HG03095 (cell line): Measurements from ENCODE around the gene RAB3C.

ENCODE experiments used
- ATAC-seq: cut with Tn5 transposase; IDR thresholded peaks from one replicate; pipeline ENCODE4 v1.9.1; 2021; ENCODE audit warnings: moderate library complexity; ENCODE audit not compliant: unreplicated experiment

RAB3C gene

GRCh38 chr5:58718269-58718978, 135.5 kb downstream of the RAB3C start:
- ATAC-seq: no peak

- ATAC-seq: no peak
These were observed 139.3 kb downstream of the RAB3C start for GRCh38 chr5:58722160-58722559.

- ATAC-seq: no peak
These were observed 142.1 kb downstream of the RAB3C start for GRCh38 chr5:58724992-58725391.

DNA sequence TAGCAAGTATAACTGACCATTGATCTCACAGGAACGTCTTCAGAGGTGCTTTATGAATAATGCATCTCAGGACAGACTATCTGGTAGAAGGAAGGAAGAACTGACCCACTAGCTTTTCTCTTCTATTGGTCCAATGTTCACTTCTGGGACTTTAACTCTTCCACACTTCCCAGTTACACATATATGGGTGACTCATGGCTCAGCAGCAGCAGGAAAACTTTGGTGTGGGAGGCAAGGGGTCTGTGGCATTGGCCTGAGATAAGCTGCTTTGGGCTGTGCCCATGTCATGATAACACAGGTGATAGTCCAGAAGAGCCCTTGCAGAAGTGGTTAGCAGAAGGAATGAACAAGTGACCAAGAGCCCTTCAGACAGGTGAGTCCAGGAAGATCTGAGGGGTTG, 148.8 kb downstream of the RAB3C start:
- no peak for ATAC-seq

DNA sequence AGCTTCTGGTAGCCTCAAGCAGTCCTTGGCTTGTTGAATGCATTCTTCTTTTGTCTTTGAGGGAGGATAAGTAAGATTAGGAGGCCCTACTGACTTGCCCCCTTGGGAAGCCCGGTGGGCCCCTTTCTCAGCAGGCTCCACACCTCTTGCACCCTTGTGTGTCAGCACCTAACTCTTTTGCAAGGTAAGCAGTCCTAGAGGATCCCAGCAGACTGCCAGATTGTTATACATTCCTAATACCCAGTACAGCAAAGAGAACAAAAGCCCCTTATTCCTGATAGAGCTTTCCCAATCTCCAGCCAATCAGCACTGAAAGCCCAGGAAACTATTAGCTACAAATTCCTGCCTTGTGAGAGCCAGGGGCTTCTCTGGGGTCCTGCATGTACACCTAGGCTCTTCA, 152.8 kb downstream of the RAB3C start:
- ATAC-seq: no peak

DNA sequence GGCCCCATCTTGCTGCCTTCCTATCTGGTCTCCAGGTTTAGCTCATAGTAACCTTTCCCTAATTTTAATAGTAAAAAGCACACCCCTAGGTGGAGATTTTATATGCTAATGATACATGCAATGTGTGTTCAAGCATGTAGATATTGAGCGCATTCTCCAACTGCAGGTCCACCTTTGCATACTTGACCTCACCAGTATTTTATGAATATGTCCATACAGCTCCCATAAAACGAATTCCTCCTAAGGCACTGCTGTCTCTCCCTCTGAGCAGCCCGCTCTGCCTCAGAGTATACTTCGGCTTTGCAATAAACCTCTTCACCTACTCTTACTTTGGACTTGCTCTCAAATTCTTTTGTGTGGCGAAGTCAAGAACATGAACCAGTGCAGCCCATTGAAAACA, 153.3 kb downstream of the RAB3C start:
- no peak for ATAC-seq

DNA sequence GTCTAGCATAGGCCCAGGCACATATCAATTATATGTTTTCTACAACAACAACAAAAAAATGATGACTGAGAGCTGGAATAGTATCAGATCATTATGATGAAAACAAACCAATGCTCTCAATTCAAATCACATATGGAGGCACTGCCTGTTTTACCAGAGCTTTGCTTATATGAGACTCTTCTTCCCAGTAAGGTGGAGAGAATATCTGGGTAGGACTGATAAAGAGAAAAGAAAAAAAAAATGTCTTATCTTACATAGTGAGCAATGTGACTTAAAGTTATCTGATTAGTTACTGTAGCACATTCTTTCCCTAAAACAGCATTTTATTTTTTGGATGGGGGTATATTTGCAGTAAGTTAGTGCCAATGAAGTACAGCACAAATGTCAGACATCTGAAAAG, 154.8 kb downstream of the RAB3C start:
- ATAC-seq: no peak

DNA sequence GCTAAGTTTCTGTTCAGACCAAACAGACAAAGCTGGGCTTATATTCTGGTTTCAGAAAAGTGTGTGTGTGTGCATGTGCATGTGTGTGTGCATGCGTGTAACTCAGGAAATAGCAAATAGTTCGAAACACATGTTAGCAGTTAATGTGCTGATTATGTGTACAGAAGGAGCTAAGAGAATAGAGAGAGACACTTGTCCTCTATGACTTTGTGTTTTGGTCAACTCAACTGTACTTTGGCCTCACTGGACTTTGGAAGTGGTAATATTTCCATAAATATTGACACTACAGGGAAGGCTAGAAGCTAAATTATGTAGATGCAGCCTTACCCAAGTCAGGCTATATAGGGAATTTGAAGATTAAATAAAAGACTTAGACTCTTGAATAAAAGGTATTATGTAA, 155.5 kb downstream of the RAB3C start:
- no peak for ATAC-seq

- no peak for ATAC-seq
These were observed 156.2 kb downstream of the RAB3C start for GRCh38 chr5:58739051-58739450.

DNA sequence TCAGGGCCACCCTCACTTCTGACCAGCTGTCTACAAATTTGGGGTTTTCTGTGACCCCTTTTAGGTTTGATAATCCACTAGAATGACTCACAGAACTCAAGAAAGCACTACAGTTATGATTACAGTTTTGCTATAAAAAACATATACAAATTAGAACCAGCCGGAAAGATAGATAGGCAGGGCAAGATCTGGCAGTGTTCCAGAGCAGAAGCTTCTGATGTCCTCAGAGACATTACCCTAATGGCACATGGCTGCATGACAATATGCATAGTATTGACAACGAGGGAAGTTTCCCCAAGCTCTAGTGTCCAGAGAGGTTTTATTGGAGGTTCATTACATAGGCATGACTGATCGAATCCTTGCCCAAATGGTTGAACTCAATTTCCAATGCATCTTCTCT, 158.1 kb downstream of the RAB3C start:
- no peak for ATAC-seq

DNA sequence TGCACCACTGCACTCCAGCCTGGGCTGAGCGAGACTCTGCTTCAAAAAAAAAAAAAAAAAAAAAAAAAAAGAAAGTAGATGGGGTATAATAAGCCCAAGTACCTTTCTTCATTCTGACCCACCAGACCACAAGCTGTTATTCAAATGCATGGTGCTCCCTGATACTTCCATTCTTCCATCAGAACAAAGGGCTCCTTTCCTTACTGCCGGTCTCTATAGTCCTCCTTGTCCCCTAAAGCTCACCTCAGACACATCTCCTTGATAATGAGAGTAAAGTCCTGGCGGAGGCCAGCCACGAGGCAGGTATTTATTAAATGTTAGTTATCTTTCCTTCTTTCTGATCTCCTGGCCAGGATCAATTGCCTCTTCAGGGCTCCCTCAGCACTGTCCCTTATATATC, 162.5 kb downstream of the RAB3C start:
- no peak for ATAC-seq

- no peak for ATAC-seq
These were observed 163.4 kb downstream of the RAB3C start for GRCh38 chr5:58746321-58746720.

DNA sequence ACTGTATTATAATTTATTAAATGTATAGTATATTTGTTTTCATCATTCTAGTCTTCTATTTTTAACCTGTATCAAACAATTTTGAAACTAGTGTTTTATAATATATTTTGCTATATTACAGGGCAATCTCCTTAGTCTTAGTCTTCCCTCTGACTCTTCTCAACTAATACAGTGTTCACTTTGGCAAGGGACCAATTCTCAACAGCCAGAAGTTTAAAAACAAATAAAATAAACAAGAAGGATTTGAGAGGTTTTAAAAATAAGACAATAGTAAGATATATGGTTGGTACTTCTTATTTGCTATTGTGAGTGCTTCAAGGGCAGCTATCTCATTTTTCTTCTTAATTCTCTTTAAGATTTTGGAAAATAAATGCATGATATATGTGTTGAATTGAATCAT, 167.2 kb downstream of the RAB3C start:
- ATAC-seq: no peak

DNA sequence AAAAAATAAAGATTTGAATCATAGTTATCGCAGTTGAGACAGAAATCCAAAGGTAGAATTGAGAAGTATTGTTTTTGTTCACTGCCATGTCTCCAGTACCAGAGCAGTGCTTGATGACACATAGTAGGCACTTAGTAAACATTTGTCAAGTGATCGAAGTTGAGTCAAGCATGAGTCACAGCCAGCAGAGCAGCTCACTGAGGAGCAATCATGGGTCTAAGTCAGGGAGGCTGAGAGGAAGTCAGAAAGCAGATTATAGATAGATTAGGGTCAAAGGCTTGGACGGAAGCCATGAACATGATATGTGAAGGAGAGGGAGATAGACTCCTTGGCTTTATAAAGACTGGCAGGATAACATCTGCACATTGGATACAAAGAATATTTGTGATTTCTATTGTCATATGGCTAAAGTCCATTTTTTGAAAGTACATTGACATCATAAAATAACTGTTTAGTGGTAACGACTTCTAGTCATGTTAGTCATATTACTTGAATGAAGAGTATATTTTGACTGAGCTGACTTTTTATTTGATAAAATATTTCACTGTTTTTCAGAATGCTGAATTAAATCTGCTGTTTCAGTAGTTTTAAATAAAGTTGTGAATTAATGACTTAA, 168.5 kb downstream of the RAB3C start:
- no peak for ATAC-seq

- ATAC-seq: no peak
These were observed 169.2 kb downstream of the RAB3C start for GRCh38 chr5:58752104-58752503.

DNA sequence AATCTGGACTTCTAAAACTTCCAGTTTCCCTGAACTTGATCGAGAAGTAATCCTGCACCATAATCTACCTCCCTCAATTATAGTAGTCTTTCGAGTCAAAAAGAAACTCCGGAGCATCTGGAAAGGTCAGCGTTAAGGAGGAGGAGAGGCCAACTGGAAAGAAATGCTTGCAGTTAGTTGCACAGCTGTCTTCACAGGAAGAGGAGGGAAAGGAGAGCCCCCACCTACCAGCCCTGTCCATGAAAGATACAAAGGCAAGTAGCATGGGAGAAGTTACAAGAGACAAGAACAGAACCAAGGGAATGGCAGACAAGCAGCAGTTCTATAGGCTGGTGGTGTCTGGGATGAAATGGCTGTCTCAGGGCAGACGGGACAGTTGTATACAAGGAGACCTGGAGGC, 170.6 kb downstream of the RAB3C start:
- no peak for ATAC-seq

- no peak for ATAC-seq
These were observed 171.4 kb downstream of the RAB3C start for GRCh38 chr5:58754250-58754649.

DNA sequence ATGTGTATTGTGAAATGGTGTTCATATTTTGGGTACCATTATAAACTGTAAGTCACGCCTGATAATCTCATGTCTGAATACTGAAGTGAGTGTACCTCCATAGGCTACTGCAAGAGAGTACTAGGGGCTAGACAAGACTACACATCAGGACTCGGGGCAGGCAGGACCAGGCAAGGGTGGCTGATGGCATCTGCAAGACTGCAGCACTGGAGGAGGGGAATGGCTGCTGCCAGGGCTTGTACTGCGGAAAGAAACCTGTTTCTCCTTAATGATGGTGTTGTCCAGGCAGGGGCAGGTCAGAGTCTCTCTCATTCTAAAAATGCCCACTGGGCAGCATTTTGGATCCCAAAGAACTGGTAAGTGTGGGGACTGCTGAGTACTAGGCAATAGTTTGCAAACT, 172.5 kb downstream of the RAB3C start:
- no peak for ATAC-seq

DNA sequence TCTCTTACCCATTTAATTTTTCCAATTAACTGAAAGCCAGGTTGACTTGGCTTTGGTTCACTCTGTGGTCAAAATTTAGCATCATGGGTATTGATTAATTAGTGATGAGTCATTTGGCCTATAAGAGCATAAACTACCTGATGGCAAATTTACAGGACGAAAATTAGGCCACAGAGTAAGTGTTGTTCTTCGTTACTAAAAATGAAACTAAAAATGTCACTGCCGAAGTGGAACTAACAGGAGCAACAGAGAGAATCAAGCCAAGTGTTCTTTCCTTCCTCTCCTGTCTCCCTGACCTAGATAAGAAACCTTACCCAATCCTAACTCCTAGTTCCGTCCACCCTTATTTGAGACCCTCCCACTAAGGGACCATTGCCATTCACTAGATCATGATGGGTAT, 176.9 kb downstream of the RAB3C start:
- ATAC-seq: peak; percentile 87

DNA sequence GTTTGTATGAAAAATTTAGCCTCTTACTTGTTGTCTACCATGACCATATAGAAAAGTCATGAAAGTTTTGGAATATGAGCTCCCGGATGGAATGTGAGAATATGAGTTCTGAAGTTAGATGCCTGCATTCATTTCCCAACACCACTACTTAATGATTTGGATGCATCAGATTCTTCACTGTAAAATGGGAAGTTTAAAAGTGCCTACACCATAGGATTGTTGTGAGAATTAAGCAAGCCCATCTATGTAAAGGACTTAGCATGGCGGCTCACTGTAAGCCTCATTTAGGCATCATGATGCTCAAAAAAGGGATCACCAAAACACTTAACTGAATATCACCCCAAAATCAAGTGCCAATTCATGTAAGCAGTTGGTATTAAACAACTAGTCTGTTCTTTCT, 177.3 kb downstream of the RAB3C start:
- no peak for ATAC-seq

- no peak for ATAC-seq
These were observed 178.5 kb downstream of the RAB3C start for GRCh38 chr5:58761407-58761806.

GRCh38 chr5:58763390-58763789, 180.5 kb downstream of the RAB3C start:
- peak; percentile 36 for ATAC-seq

- no peak for ATAC-seq
These were observed 181.3 kb downstream of the RAB3C start for GRCh38 chr5:58764199-58764598.
